Uterus (tissue), 2 donors: ENCODE data around the gene GRIK4.

Experiments used
- POLR2A ChIP-seq, 2 donors: fragments of 450-650 bp; IDR thresholded peaks; one replicate each; pipeline ENCODE4 v1.6.1; 2016; ENCODE audit warnings: antibody characterized with exemption in 2 of 2, mild to moderate bottlenecking in 1 of 2, moderate library complexity in 1 of 2
- TF ChIP-seq, protein P1 (sequence below), 4 experiments: fragments of 200-600 bp in 2 of 4; fragments of 450-650 bp in 2 of 4; sonication (generic) in 2 of 4; IDR thresholded peaks; one replicate each; pipeline ENCODE4 v1.5.1; 2016 to 2019; ENCODE audit warnings: antibody characterized with exemption in 4 of 4, mild to moderate bottlenecking in 2 of 4, moderate library complexity in 1 of 4

DNA sequence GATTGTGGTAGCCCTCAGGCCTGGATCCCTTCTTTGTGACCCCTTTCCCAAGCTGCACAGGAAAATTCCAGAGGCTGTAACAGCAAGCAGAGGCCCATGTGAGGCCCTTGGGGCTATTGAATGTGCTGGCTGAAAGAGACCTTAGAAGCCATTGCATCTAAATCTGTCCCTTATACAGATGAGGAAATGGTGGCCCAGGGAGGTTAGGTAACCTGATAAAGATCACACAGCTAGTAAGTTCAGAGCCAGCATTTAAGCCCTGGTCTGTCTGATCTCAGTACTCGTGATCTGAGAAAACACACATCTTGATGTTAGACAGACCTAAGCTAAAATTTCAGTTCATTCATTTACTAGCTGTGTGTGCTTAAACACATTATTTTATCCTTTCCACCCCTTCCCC is 396.4 kb downstream of the GRIK4 start:
- no peak for TF ChIP-seq POLR2A (IDR thresholded peaks at IDR 0.05)
- TF ChIP-seq, protein P1, sequence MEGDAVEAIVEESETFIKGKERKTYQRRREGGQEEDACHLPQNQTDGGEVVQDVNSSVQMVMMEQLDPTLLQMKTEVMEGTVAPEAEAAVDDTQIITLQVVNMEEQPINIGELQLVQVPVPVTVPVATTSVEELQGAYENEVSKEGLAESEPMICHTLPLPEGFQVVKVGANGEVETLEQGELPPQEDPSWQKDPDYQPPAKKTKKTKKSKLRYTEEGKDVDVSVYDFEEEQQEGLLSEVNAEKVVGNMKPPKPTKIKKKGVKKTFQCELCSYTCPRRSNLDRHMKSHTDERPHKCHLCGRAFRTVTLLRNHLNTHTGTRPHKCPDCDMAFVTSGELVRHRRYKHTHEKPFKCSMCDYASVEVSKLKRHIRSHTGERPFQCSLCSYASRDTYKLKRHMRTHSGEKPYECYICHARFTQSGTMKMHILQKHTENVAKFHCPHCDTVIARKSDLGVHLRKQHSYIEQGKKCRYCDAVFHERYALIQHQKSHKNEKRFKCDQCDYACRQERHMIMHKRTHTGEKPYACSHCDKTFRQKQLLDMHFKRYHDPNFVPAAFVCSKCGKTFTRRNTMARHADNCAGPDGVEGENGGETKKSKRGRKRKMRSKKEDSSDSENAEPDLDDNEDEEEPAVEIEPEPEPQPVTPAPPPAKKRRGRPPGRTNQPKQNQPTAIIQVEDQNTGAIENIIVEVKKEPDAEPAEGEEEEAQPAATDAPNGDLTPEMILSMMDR (IDR thresholded peaks at IDR 0.05), result no peak
